GM19043 (cell line): ENCODE data around the gene PTOV1.

ENCODE experiments used
- ATAC-seq: cut with Tn5 transposase; IDR thresholded peaks from one replicate; pipeline ENCODE4 v1.9.1; 2021; ENCODE audit warnings: low read depth; ENCODE audit not compliant: unreplicated experiment

Gene PTOV1

GRCh38 chr19:49884760-49885159, 33.8 kb downstream of the PTOV1 start:
- no peak for ATAC-seq

GRCh38 chr19:49887037-49887664, 36.2 kb downstream of the PTOV1 start:
- no peak for ATAC-seq

DNA sequence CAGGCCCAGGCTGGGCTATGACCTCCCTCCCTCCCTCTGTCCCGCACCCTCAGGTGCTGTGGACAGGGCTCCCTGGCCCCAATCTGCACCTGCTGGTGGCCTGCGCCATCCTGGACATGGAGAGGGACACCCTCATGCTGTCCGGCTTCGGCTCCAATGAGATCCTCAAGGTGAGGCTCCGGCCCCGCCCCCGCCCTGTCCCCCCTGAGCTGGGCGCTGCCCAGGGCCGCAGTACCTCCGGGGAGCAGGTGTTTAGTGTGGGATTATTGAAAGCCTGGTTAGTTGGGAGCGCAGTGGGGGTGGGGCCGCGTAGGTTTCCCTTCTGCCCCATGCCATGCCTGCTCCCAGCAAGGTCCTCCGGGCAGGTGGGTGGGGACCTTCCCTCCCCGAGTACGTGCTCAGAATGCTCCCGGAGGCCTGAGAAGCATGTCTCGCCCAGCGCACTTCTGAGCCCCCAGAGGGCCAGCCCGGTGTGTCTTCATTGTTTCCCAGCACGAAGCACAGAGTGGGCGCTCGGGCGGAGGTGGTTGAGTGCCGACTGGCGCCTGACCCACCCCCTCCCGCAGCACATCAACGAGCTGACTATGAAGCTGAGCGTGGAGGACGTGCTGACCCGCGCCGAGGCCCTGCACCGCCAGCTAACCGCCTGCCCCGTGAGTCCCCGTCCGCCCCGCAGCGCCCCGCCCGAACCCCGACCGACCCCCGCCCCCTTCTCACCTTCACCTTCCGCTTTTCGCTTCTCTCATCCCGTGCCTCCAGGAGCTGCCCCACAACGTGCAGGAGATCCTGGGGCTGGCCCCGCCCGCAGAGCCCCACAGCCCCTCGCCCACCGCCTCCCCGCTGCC, 36.9 kb downstream of the PTOV1 start:
- no peak for ATAC-seq

GRCh38 chr19:49888510-49888824, 37.5 kb downstream of the PTOV1 start:
- ATAC-seq = no peak

DNA sequence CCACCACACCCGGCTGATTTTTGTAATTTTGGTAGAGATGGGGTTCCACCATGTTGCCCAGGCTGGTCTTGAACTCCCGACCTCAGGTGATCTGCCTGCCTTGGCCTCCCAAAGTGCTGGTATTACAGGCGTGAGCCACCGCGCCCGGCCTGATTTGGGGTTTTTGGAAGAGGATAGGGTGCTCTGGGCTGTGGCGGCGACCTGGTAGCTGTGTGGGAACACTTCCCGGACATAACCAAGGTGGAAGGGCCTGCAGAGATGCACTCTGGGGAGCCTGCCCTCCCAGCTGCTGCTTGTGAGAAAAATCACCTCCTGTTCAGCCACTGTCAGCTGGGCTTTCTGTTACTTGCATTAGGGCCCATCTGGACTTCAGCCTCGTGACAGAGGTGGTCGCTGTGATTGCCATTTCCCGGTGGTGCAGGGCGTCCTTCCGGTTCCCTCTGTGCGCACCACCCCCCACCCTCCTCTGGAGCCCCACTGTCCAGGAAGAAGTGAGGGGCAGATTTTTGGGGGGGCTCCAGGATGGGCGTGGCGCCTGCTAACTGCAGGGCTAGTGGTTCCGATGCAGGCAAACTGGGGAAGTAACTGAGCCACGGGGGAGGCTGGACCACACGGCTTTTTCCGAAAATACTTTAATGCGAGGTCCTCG, 38.2 kb downstream of the PTOV1 start:
- ATAC-seq = no peak

- no peak for ATAC-seq
These were observed 38.9 kb downstream of the PTOV1 start for GRCh38 chr19:49889687-49890348.

GRCh38 chr19:49890349-49891311, 39.7 kb downstream of the PTOV1 start:
- no peak for ATAC-seq

DNA sequence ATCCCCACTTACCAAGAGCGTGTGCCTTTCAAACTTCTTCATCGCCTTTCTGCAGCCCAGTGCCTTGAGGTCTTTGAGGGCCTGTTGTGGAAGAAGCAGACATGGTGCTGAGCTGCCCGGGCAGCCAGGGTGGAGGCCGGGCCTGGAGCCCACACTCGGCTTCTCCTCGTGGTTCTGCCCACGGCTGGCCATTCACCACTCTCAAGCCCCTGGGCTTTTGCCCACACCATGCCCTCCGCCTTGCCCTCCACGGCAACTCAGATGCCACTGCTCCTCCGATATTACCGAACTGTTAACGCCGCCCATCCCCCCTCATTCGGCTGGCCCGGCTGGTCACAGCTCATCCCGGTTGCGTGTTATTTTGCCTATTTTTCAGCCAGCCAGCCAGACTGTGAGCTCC, 40.4 kb downstream of the PTOV1 start:
- no peak for ATAC-seq

DNA sequence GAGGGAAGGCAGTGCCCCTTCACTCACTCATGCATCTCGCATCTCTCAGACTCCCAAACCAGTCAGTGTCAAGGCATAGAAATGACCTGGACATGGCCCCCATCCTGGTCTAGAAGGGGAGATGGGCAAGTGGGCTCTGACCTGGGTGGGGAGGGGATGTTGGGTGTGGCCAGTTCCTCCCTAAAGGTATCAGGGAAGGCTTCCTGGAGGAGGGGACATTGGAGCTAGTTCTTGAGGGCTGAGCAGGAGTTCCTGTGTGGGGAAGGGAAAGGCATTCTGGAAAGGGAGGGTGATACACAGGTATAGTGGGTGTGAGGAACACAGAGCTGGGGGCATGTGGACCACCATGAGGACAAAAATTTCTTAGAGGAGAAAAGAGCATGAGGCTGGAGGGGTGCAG, 41.8 kb downstream of the PTOV1 start:
- ATAC-seq = no peak

DNA sequence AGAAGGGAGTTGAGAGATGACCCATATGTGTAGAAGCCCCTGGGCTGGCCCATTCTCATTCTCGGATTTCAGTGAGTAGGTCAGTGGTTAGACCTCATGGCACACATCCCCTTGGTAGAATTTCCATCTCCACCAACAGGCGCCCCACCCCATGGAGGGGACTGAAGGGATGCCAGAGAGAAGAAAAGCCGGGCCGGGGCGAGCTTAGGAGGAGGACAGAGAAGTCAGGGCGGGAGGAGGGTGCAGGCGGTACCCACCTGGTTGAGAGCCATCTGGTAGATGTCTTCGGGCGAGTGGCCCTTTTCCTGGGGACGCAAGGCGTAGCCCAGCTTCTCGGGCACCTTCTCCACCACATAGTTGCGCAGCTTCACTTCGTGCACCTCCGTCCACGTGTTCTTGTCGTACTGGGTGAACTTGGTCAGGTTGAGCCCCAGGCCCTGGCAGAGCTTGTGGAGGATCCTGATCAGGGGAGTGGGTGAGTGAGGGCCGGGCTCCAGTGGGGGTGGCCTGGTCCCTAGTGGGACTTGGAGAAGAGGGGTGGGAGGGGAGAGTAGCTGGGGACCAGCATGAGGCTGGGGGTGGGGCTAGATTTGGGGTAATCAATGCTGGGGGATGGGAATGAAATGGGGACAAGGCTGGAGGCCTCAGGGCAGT, 43.2 kb downstream of the PTOV1 start:
- ATAC-seq = no peak

DNA sequence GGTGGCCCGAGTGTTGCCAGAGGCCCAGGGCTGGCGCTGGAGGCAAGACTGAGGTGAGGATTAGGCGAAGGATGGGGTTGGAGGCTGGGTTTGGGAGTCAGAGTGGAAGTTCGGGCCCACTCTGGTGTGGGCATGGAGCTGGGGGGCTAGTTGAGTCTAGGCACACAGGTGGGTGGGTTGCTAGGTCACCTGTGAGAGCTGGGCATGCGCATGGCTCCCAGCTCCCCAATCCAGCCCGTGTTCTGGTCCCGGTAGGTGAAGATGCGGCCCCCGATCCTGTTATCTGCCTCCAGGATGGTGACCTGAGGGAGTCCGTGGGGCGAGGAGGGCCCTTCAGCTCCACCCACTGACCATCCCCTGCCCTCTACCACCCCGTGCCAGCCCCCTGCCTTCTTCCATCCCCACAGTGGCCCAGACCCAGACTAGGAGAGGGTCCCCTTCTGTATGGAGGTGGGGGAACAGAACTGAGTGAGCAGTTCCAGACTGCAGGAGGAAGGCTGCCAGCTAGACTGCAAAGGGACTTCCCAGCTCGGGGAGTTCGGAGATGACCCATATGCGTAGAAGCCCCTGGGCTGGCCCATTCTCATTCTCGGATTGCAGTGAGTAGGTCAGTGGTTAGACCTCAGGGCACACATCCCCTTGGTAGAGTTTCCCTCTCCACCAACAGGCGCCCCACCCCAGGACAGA, 44.1 kb downstream of the PTOV1 start:
- ATAC-seq = no peak

GRCh38 chr19:49895566-49896297, 44.8 kb downstream of the PTOV1 start:
- no peak for ATAC-seq

DNA sequence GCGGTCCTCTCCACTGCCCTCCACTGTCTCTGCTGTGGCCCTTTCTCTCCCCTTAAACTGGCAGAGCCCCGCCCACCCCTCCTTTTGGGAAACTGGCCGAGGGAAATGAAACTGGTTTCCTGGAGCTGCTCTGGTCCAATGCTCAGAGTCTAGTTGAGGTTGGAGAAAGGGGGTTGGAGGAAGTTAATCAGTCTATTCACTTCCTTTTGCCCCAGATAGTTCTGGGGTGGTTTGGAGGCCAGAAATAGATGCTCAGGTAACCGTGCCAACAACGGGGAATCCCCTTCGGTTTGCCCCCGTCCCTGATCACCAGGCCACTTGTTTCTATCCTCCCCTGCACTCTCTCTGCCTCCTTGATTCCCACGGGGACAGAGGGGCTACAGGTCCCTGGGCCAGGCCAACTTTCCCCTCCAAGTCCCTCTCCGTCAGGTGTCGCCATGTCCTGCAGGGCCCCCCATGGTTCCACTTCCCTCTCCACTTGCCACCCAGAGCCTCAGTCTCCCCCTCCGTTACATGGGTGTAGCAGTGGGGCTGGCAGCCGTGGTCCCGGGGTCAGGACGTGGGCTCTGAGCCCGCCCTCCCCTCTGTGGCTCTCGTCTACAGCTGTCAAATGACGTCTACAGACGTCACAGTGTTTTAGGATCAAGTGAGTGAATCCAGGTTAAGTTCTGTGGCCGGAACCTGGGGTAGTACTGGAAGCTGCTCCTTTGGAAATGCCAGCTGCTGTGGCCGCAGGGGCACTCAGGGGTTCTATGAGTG, 46.1 kb downstream of the PTOV1 start, which contains the start of gene IL4I1:
Gene IL4I1 (minus strand): TSS at position 25 of the 759 bp plus-strand sequence. CDS start 727 bp downstream, outside the sequence.
- peak; percentile 67 for ATAC-seq

- ATAC-seq = no peak
These were observed 53.2 kb downstream of the PTOV1 start for GRCh38 chr19:49904136-49904535.

GRCh38 chr19:49906879-49907564, 56.1 kb downstream of the PTOV1 start:
- ATAC-seq = no peak

- no peak for ATAC-seq
These were observed 56.9 kb downstream of the PTOV1 start for GRCh38 chr19:49907745-49908446.
